Measurements from ENCODE around the gene LAMA4.
"Not testable (repeated sequence)": the region's sequence is repeated elsewhere in the genome, so short reads cannot be mapped to it uniquely, and the experiment has no call there.

The LAMA4 gene

GRCh38 chr6:112207776-112208175 lies 46.6 kb downstream of the LAMA4 start:
- DNase-seq, result no peak

GRCh38 chr6:112207131-112207530 lies 47.2 kb downstream of the LAMA4 start:
- no peak for DNase-seq

- no peak for DNase-seq
Measured at GRCh38 chr6:112206110-112206458, 48.3 kb downstream of the LAMA4 start.

DNA sequence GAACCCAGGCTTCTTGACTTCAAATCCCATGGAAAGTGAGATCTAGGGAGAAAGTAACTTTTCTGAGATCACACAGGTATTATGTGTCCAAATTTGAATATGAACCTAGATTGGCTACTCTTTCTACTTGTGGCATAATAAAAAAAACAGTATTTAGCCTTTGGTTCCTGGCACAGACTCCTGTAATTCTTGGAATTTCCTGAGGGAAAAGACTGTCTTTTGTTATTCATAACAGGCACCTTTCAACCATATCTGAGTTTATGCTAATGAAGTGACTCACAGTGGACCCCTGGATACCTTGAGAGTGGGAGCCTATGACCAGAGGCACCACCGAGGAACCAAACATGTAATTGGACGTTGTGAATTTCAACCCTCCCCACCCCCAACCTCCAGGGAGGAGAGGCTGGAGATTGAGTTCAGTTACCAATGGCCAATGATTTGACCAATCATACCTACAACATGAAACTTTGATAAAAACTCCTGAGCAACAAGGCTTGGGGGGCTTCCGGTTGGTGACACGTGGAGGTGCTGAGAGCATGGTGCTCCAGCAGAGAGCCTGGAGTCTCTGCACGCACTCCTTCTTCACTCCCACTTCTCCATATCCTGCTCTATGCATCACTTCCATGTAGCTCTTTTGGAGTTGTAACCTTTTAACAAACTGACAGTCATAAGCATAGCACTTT lies 48.8 kb downstream of the LAMA4 start:
- peak; percentile 47 for DNase-seq

DNA sequence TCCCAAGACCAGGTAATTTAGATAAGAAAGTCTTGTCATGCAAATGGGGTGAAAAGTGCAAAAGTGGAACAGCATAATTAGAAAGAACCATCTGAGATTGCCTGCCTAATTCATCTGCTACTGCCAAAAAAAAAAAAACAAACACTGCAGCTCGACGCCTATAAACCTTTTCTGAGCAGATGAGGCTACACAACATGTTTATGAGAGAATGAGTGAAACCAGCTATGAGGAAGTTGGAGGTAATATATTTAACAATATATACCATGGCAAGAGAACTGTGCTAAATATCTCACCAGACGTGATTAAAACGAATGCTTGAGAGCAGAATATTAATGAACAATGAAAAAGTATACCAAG lies 50.0 kb downstream of the LAMA4 start:
- no peak for DNase-seq

- DNase-seq, result peak; percentile 44
Measured at GRCh38 chr6:112203577-112204349, 50.6 kb downstream of the LAMA4 start.

- no peak for DNase-seq
Measured at GRCh38 chr6:112202639-112203341, 51.6 kb downstream of the LAMA4 start.

- not testable (repeated sequence) for DNase-seq
Measured at GRCh38 chr6:112200185-112200914, 54.0 kb downstream of the LAMA4 start.

GRCh38 chr6:112199001-112199403 lies 55.4 kb downstream of the LAMA4 start:
- DNase-seq, result no peak

DNA sequence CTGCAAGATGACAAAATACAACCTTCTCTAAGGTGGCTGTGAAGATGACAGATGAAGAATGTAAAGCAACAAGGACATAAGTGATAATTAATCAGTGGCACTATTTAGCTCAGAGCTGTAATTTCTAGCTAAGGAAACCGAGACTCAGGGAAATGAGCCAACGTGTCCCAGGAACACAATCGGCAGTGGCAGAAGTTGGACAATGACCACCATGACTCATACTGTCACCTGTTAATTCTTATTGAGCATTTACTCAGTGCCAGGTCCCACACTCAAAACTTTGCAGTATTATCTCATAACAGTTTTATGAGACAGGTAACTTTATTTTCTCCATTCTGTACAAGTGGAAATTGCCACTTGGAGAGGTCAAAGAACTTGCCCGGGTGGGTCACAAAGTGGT lies 55.8 kb downstream of the LAMA4 start:
- DNase-seq, result no peak

GRCh38 chr6:112197636-112198035 lies 56.7 kb downstream of the LAMA4 start:
- no peak for DNase-seq

DNA sequence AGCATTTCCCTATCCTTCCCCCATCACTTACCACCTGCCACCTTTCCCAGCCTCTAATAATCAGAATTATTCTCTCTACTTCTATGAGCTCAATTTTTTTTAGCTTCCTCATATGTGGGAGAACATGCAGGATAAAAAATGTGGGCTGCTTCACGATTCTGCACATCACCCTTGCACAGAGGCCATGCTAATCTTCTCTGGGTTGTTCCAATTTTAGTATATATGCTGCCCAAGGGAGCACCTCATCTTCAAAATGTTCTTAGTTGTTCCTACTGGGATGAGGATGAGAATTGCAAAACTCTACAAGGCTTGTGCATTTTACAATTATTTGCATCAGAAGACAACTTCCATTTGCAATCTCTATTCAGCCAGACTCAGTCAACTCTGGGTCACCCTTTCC lies 58.1 kb downstream of the LAMA4 start:
- no peak for DNase-seq

DNA sequence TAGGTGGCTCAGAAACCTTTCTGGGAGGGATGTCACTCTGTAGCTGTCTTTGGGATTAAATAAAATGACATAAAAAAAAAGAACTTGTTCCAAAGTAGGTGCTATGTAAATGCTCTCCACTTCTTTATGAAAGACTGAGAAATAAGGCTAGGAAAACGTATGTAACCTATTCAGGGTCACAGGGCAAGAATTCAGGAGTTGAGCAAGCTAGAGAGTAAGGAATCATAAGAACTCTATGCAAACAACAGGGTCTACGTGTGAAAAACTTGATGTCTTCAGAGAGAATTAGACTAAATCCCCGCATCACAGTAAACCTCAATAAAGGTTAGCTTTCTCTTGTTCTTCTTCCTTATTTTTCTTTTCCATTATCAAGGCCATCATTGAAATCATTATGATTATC lies 59.2 kb downstream of the LAMA4 start:
- no peak for DNase-seq

DNA sequence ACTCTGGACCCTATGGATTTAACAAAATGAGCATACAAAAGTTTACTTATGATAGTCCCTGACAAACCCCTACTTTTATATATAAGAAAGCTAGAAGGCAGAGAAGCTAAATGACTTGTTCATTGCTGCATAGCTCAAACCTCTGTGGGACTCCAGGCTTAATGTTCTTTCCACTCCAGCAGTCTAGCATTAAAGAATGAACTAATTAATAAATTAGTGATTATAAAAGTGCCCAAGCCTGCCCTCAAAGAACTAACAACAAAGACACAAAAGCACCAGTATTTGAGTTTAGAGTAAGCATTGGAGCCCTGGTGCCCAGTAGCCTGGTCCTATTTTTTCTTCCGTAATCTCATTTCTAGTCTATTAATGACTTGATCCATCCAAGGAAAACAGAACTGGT lies 59.9 kb downstream of the LAMA4 start:
- no peak for DNase-seq

- DNase-seq, result no peak
Measured at GRCh38 chr6:112193535-112194051, 60.8 kb downstream of the LAMA4 start.

DNA sequence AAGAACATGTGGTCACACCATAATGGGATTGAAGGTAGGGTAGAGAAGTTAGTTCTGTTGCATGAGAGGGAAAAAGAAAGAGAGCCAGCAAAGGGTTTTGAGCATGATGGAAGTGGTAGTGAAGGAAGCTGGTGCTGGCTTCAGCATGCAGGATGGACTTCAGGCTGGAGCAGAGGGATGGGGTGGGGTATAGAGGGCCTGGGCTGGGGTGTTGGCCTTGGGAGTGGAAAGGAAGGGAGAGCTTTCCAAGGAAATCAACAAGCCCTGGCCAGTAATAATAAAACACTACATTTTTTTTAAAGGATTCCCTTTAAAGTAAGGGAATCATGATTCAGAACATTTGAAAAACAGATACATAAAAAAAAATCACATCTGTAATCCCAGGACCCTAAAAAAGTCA lies 61.2 kb downstream of the LAMA4 start:
- no peak for DNase-seq

- no peak for DNase-seq
Measured at GRCh38 chr6:112191509-112192020, 62.8 kb downstream of the LAMA4 start.

DNA sequence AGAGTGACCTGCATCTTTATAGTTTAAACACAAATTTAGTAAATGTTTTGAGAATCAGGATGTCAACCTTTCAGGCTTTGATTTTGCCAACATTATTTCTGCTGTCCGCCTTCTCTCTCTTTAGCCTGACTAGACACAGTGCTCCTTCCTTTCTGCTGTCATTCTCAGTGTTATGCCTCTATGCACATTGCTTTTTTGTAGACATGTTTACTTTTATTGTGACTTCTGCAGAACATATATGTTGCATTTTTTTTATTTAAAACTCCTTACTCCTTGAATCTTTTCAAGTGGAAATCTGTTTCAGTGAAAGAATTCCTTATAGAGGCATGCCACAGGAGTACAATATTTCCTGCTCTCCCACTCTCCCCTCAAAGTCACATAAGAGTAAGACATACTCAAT lies 64.2 kb downstream of the LAMA4 start:
- no peak for DNase-seq

DNA sequence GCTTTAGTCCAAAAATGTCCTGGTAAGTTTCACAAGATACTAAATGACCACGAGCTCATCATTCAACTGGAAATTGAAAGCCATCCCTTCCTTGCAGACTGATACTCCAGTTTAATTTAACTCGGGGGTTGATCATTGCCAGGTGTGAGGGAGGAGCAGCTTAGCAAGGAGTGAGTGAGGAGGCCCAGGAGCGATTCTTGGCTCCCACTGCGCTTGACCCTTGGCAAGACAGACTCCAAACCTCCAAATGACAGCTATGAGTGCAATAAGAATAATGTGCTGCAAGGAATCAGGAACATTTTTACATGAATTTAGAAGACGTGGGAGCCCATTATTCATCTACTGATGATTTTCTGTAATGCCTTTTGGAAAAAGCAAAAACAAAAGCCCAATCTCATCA lies 64.9 kb downstream of the LAMA4 start:
- DNase-seq, result peak; percentile 41

- DNase-seq, result peak; percentile 87
Measured at GRCh38 chr6:112188906-112189305, 65.5 kb downstream of the LAMA4 start.

GRCh38 chr6:112187736-112188135 lies 66.6 kb downstream of the LAMA4 start:
- no peak for DNase-seq

GRCh38 chr6:112184951-112185350 lies 69.4 kb downstream of the LAMA4 start:
- DNase-seq, result no peak

DNA sequence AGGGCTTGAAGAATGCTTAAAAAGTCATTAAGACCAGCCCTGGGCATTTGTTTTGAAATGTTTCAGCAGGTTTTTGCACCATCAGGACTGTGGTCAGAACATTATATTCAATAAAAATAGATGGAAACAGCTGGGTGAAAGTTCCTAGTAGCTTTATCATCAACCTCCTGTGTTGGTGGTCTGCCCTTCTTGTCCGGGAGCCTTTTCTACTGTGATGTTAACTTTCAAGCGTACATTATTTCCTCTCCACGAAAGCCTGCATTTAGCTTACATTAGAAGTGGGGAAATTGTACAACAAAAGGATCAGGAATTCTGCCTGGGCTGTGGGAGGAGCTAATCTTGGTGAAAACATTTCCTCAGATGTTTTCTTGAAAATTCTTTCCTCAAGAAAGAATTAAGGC lies 71.1 kb downstream of the LAMA4 start:
- DNase-seq, result peak; percentile 65
